ENCODE measurements around the gene ATP6V1C2.

ATP6V1C2 gene

DNA sequence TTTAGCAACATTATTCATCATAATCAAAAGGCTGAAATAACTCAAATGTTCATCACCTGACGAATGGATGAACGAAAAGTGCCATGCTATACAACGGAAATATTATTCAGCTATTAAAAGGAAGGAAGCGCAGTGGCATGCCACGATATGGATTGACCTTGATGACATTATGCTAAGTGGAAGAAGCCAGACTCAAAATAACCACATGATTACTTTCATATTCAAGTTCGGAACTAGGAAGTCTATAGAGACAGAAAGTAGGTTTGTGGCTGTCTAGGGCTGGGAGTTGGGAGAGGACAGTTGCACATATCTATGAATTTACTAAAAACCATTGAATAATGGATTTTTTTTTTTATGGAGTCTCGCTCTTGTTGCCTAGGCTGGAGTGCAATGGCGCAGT, 104.6 kb downstream of the ATP6V1C2 start:
- WGBS, 2 donors (ENCODE audit: extremely low coverage in 2 of 2, insufficient read length in 2 of 2, insufficient replicate concordance in 1 of 2) = no CpG with 5 or more reads among the region's 8 CpGs

DNA sequence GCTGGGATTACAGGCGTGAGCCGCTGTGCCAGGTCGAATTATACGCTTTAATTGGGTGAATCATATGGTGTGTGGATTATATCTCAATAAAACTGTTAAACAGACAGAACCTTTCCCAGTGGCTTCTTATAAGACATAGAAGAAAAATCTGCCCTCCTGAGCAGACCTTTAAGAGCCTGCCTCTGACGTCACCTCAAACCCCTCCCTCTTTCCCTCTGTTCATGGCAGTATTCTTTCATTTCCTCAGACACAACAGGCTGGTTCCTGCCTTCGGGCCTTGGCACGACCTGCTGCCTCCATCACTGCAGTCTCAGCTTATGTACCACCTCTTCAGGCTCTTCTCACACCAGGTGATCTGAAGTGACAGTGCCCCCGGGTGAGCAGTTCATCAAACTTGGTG, 105.2 kb downstream of the ATP6V1C2 start:
- DNase-seq (ENCODE audit: low spot score) = no peak
- H3K9ac ChIP-seq (ENCODE audit: low read depth, low read length, poor library complexity) = no peak overlapping the region
- H3K23ac ChIP-seq (ENCODE audit: low read depth, low read length, poor library complexity) = no peak overlapping the region
- no peaks in the 10 kb centered on the region for H3K79me1 ChIP-seq (ENCODE audit: low read depth, low read length)
- no peak overlapping the region for H3K18ac ChIP-seq (ENCODE audit: low read length)
- no peak overlapping the region for H2AFZ ChIP-seq (ENCODE audit: low read length)
- H2BK5ac ChIP-seq (ENCODE audit: low read length) = no peak overlapping the region
- no peaks in the 10 kb centered on the region for H3K9me3 ChIP-seq (replicated peaks in 1 of 2; ENCODE audit: control insufficient read depth in 2 of 2, insufficient read depth in 1 of 2, low read depth in 1 of 2, low read length in 2 of 2)
- no peak overlapping the region for H4K91ac ChIP-seq (ENCODE audit: low read depth, low read length, poor library complexity)
- peaks cover 0 to 11% of the 10 kb centered on the region in 2 donors for H3K4me1 ChIP-seq (ENCODE audit: control insufficient read depth in 2 of 2, insufficient read depth in 1 of 2, low read depth in 1 of 2, low read length in 2 of 2)
- H2BK12ac ChIP-seq (ENCODE audit: low read length) = no peak overlapping the region
- H3K27me3 ChIP-seq (ENCODE audit: control insufficient read depth in 3 of 3, insufficient read depth in 3 of 3, low read depth in 1 of 3, low read length in 3 of 3) = peaks cover 0 to 52% (median 0%) of the 10 kb centered on the region in 3 experiments
- no peak overlapping the region for H2BK120ac ChIP-seq (ENCODE audit: low read depth, low read length)
- no CpG with 5 or more reads among the region's 8 CpGs for WGBS, 2 donors (ENCODE audit: extremely low coverage in 2 of 2, insufficient read length in 2 of 2, insufficient replicate concordance in 1 of 2)
- H3K14ac ChIP-seq (ENCODE audit: low read length) = no peak overlapping the region
- no peak overlapping the region for H3K4ac ChIP-seq (ENCODE audit: low read length)
- H3K27ac ChIP-seq (replicated peaks; ENCODE audit: low read length) = no peak overlapping the region
- H3K36me3 ChIP-seq (replicated peaks in 1 of 2; ENCODE audit: control insufficient read depth in 2 of 2, insufficient read depth in 2 of 2, low read length in 2 of 2) = no peaks in the 10 kb centered on the region
- H2BK15ac ChIP-seq (ENCODE audit: low read length) = no peak overlapping the region
- H3K4me3 ChIP-seq (ENCODE audit: low read length in 2 of 2) = no peak overlapping the region
- H4K8ac ChIP-seq (ENCODE audit: low read depth, low read length) = no peak overlapping the region
- H2AK5ac ChIP-seq (ENCODE audit: low read depth, low read length) = no peak overlapping the region
- H3K4me2 ChIP-seq (ENCODE audit: insufficient read depth, low read length, poor library complexity, severe bottlenecking) = no peak overlapping the region

More for the DNA sequence above, 104.6 kb downstream of the ATP6V1C2 start:
- H2BK120ac ChIP-seq (ENCODE audit: low read depth, low read length) = no peak overlapping the region
- peaks cover 0 to 46% (median 0%) of the 10 kb centered on the region in 3 experiments for H3K27me3 ChIP-seq (ENCODE audit: control insufficient read depth in 3 of 3, insufficient read depth in 3 of 3, low read depth in 1 of 3, low read length in 3 of 3)
- H3K4me2 ChIP-seq (ENCODE audit: insufficient read depth, low read length, poor library complexity, severe bottlenecking) = no peak overlapping the region
- no peak overlapping the region for H2AFZ ChIP-seq (ENCODE audit: low read length)
- no peak overlapping the region for H4K91ac ChIP-seq (ENCODE audit: low read depth, low read length, poor library complexity)
- H3K4ac ChIP-seq (ENCODE audit: low read length) = no peak overlapping the region
- no peak overlapping the region for H2BK15ac ChIP-seq (ENCODE audit: low read length)
- H2BK12ac ChIP-seq (ENCODE audit: low read length) = no peak overlapping the region
- no peaks in the 10 kb centered on the region for H3K79me1 ChIP-seq (ENCODE audit: low read depth, low read length)
- peaks cover 0 to 5% of the 10 kb centered on the region in 2 donors for H3K4me1 ChIP-seq (ENCODE audit: control insufficient read depth in 2 of 2, insufficient read depth in 1 of 2, low read depth in 1 of 2, low read length in 2 of 2)
- no peak overlapping the region for H3K27ac ChIP-seq (replicated peaks; ENCODE audit: low read length)
- H3K4me3 ChIP-seq (ENCODE audit: low read length in 2 of 2) = no peak overlapping the region
- DNase-seq (ENCODE audit: low spot score) = no peak
- H3K9me3 ChIP-seq (replicated peaks in 1 of 2; ENCODE audit: control insufficient read depth in 2 of 2, insufficient read depth in 1 of 2, low read depth in 1 of 2, low read length in 2 of 2) = no peaks in the 10 kb centered on the region
- no peak overlapping the region for H3K23ac ChIP-seq (ENCODE audit: low read depth, low read length, poor library complexity)
- no peaks in the 10 kb centered on the region for H3K36me3 ChIP-seq (replicated peaks in 1 of 2; ENCODE audit: control insufficient read depth in 2 of 2, insufficient read depth in 2 of 2, low read length in 2 of 2)
- no peak overlapping the region for H2BK5ac ChIP-seq (ENCODE audit: low read length)
- no peak overlapping the region for H2AK5ac ChIP-seq (ENCODE audit: low read depth, low read length)
- H4K8ac ChIP-seq (ENCODE audit: low read depth, low read length) = no peak overlapping the region
- no peak overlapping the region for H3K18ac ChIP-seq (ENCODE audit: low read length)
- H3K9ac ChIP-seq (ENCODE audit: low read depth, low read length, poor library complexity) = no peak overlapping the region
- no peak overlapping the region for H3K14ac ChIP-seq (ENCODE audit: low read length)

DNA sequence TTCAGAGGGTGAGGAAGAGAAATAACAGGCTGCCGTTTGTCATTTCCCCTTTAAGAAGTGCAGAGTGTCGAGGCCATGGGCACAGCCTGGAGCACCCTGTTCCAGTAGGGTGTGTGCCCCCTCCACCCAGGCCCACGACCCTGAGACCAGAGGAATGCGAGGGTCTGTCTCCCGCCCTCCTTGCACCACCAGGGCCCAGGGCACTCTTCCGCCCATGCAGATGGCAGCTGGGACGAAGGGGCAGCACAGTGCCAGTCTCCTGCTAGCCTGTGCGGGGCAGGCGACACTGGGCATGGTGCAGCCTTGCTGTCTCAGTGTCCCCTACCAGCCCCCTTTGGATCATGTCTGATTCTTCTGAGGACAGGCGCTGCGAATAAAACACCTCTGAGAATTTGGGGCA, 106.9 kb downstream of the ATP6V1C2 start:
- no peaks in the 10 kb centered on the region for H3K36me3 ChIP-seq (replicated peaks in 1 of 2; ENCODE audit: control insufficient read depth in 2 of 2, insufficient read depth in 2 of 2, low read length in 2 of 2)
- H2BK12ac ChIP-seq (ENCODE audit: low read length) = no peak overlapping the region
- H3K9me3 ChIP-seq (replicated peaks in 1 of 2; ENCODE audit: control insufficient read depth in 2 of 2, insufficient read depth in 1 of 2, low read depth in 1 of 2, low read length in 2 of 2) = no peaks in the 10 kb centered on the region
- no peak overlapping the region for H3K23ac ChIP-seq (ENCODE audit: low read depth, low read length, poor library complexity)
- H2BK120ac ChIP-seq (ENCODE audit: low read depth, low read length) = no peak overlapping the region
- no peak overlapping the region for H3K4me3 ChIP-seq (ENCODE audit: low read length in 2 of 2)
- H3K79me1 ChIP-seq (ENCODE audit: low read depth, low read length) = no peaks in the 10 kb centered on the region
- no peak for DNase-seq (ENCODE audit: low spot score)
- no peak overlapping the region for H2BK5ac ChIP-seq (ENCODE audit: low read length)
- WGBS, 2 donors (ENCODE audit: extremely low coverage in 2 of 2, insufficient read length in 2 of 2, insufficient replicate concordance in 1 of 2) = no CpG with 5 or more reads among the region's 11 CpGs
- H2BK15ac ChIP-seq (ENCODE audit: low read length) = no peak overlapping the region
- H3K9ac ChIP-seq (ENCODE audit: low read depth, low read length, poor library complexity) = peak overlapping the region; percentile 22
- no peak overlapping the region for H3K18ac ChIP-seq (ENCODE audit: low read length)
- no peak overlapping the region for H2AFZ ChIP-seq (ENCODE audit: low read length)
- no peak overlapping the region for H3K4me2 ChIP-seq (ENCODE audit: insufficient read depth, low read length, poor library complexity, severe bottlenecking)
- H3K27me3 ChIP-seq (ENCODE audit: control insufficient read depth in 3 of 3, insufficient read depth in 3 of 3, low read depth in 1 of 3, low read length in 3 of 3) = peaks cover 0 to 56% (median 6%) of the 10 kb centered on the region in 3 experiments
- no peak overlapping the region for H4K8ac ChIP-seq (ENCODE audit: low read depth, low read length)
- peak overlapping the region; percentile 42 for H2AK5ac ChIP-seq (ENCODE audit: low read depth, low read length)
- no peak overlapping the region for H3K14ac ChIP-seq (ENCODE audit: low read length)
- no peak overlapping the region for H3K27ac ChIP-seq (replicated peaks; ENCODE audit: low read length)
- peaks cover 2 to 14% of the 10 kb centered on the region in 2 donors for H3K4me1 ChIP-seq (ENCODE audit: control insufficient read depth in 2 of 2, insufficient read depth in 1 of 2, low read depth in 1 of 2, low read length in 2 of 2)
- no peak overlapping the region for H3K4ac ChIP-seq (ENCODE audit: low read length)
- H4K91ac ChIP-seq (ENCODE audit: low read depth, low read length, poor library complexity) = no peak overlapping the region

DNA sequence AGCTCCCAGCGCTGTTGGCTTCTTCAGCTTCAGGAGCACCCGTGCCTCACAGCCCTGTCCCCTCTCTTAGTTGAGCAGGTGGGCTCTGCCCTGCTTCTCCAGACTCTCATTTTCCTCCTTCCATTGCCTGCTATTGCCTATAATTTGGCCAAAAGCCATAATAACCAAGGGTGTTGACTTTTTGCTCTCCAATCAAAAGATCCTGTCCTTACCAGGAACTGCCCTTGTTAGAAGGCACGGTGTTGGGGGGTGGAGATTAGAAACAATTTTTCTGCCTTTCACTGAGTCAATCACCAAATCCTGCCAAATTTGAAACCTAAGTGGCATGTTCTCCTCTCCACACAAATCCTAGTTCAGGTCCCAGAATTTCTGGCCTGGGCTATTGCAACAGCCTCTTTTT, 107.9 kb downstream of the ATP6V1C2 start:
- H2BK120ac ChIP-seq (ENCODE audit: low read depth, low read length) = no peak overlapping the region
- peaks cover 2 to 24% of the 10 kb centered on the region in 2 donors for H3K4me1 ChIP-seq (ENCODE audit: control insufficient read depth in 2 of 2, insufficient read depth in 1 of 2, low read depth in 1 of 2, low read length in 2 of 2)
- no peak overlapping the region for H3K27ac ChIP-seq (replicated peaks; ENCODE audit: low read length)
- no peak overlapping the region for H4K91ac ChIP-seq (ENCODE audit: low read depth, low read length, poor library complexity)
- H3K4me2 ChIP-seq (ENCODE audit: insufficient read depth, low read length, poor library complexity, severe bottlenecking) = no peak overlapping the region
- WGBS, 2 donors (ENCODE audit: extremely low coverage in 2 of 2, insufficient read length in 2 of 2, insufficient replicate concordance in 1 of 2) = no CpG with 5 or more reads among the region's 3 CpGs
- H3K4me3 ChIP-seq (ENCODE audit: low read length in 2 of 2) = no peak overlapping the region
- H3K36me3 ChIP-seq (replicated peaks in 1 of 2; ENCODE audit: control insufficient read depth in 2 of 2, insufficient read depth in 2 of 2, low read length in 2 of 2) = no peaks in the 10 kb centered on the region
- H3K18ac ChIP-seq (ENCODE audit: low read length) = no peak overlapping the region
- no peak overlapping the region for H2AFZ ChIP-seq (ENCODE audit: low read length)
- H4K8ac ChIP-seq (ENCODE audit: low read depth, low read length) = no peak overlapping the region
- H2BK12ac ChIP-seq (ENCODE audit: low read length) = no peak overlapping the region
- H2BK5ac ChIP-seq (ENCODE audit: low read length) = no peak overlapping the region
- no peak overlapping the region for H3K14ac ChIP-seq (ENCODE audit: low read length)
- no peak overlapping the region for H2AK5ac ChIP-seq (ENCODE audit: low read depth, low read length)
- no peak overlapping the region for H3K4ac ChIP-seq (ENCODE audit: low read length)
- DNase-seq (ENCODE audit: low spot score) = no peak
- H2BK15ac ChIP-seq (ENCODE audit: low read length) = no peak overlapping the region
- H3K27me3 ChIP-seq (ENCODE audit: control insufficient read depth in 3 of 3, insufficient read depth in 3 of 3, low read depth in 1 of 3, low read length in 3 of 3) = peaks cover 0 to 60% (median 7%) of the 10 kb centered on the region in 3 experiments
- no peak overlapping the region for H3K23ac ChIP-seq (ENCODE audit: low read depth, low read length, poor library complexity)
- H3K9ac ChIP-seq (ENCODE audit: low read depth, low read length, poor library complexity) = no peak overlapping the region
- no peaks in the 10 kb centered on the region for H3K79me1 ChIP-seq (ENCODE audit: low read depth, low read length)
- H3K9me3 ChIP-seq (replicated peaks in 1 of 2; ENCODE audit: control insufficient read depth in 2 of 2, insufficient read depth in 1 of 2, low read depth in 1 of 2, low read length in 2 of 2) = no peaks in the 10 kb centered on the region

Data from neuronal stem cell (in vitro differentiated cells).